Memory B cell (primary cell): ENCODE data around the gene HERC2.
A peak's percentile ranks its signal among the peaks of the same experiment; 100 is the strongest.
"Not testable (repeated sequence)": the region's sequence is repeated elsewhere in the genome, so short reads cannot be mapped to it uniquely, and the experiment has no call there.

ENCODE experiments used
- ATAC-seq: fragments of 150-1000 bp; cut with Tn5 transposase; 2 replicates; pipeline ENCODE4 v1.10.0; 2021; ENCODE audit warnings: low read depth, mild to moderate bottlenecking, moderate library complexity
- DNase-seq, 2 donors: peaks; one replicate each; pipeline ENCODE4 v3.0.0; 2022; ENCODE audit warnings: low spot score in 2 of 2
- H3K27ac Mint-ChIP-seq: one replicate; pipeline ENCODE4 v1.8.0; 2022; ENCODE audit warnings: mild to moderate bottlenecking, moderate library complexity, mixed read lengths
- H3K27me3 Mint-ChIP-seq: one replicate; pipeline ENCODE4 v1.8.0; 2022; ENCODE audit warnings: mixed read lengths
- H3K36me3 Mint-ChIP-seq: one replicate; pipeline ENCODE4 v1.8.0; 2022; ENCODE audit warnings: mild to moderate bottlenecking, mixed read lengths
- H3K4me1 Mint-ChIP-seq: one replicate; pipeline ENCODE4 v1.8.0; 2022; ENCODE audit warnings: mixed read lengths
- H3K4me3 Mint-ChIP-seq: one replicate; pipeline ENCODE4 v1.8.0; 2022; ENCODE audit warnings: mild to moderate bottlenecking, moderate library complexity, mixed read lengths
- H3K9me3 Mint-ChIP-seq: one replicate; pipeline ENCODE4 v1.8.0; 2022; ENCODE audit warnings: mixed read lengths

Gene HERC2

GRCh38 chr15:28132524-28133275 lies 189.3 kb downstream of the HERC2 start:
- DNase-seq (no peak), ATAC-seq (no peak)
- Mint-ChIP-seq H3K36me3 (peaks cover 15% of the 10 kb centered on the region), H3K4me1 (peaks cover 11% of the 10 kb centered on the region), H3K27ac (no peak overlapping the region), H3K9me3 (no peaks in the 10 kb centered on the region), H3K4me3 (no peak overlapping the region), H3K27me3 (no peaks in the 10 kb centered on the region)

- Mint-ChIP-seq H3K4me1 (peaks cover 8% of the 10 kb centered on the region), H3K27me3 (no peaks in the 10 kb centered on the region), H3K4me3 (no peak overlapping the region), H3K36me3 (peaks cover 12% of the 10 kb centered on the region), H3K27ac (no peak overlapping the region), H3K9me3 (no peaks in the 10 kb centered on the region)
- ATAC-seq (no peak), DNase-seq (no peak)
These were observed 190.0 kb downstream of the HERC2 start for GRCh38 chr15:28131946-28132345.

GRCh38 chr15:28131400-28131799 lies 190.6 kb downstream of the HERC2 start:
- DNase-seq (no peak), ATAC-seq (no peak)
- H3K9me3 Mint-ChIP-seq = no peaks in the 10 kb centered on the region
- H3K27me3 Mint-ChIP-seq = no peaks in the 10 kb centered on the region
- H3K36me3 Mint-ChIP-seq = peaks cover 12% of the 10 kb centered on the region
- no peak overlapping the region for H3K27ac Mint-ChIP-seq
- H3K4me3 Mint-ChIP-seq = no peak overlapping the region
- peaks cover 5% of the 10 kb centered on the region for H3K4me1 Mint-ChIP-seq

GRCh38 chr15:28130651-28131050 lies 191.3 kb downstream of the HERC2 start:
- H3K36me3 Mint-ChIP-seq = peaks cover 14% of the 10 kb centered on the region
- H3K27me3 Mint-ChIP-seq = no peaks in the 10 kb centered on the region
- no peak overlapping the region for H3K27ac Mint-ChIP-seq
- no peaks in the 10 kb centered on the region for H3K9me3 Mint-ChIP-seq
- peaks cover 7% of the 10 kb centered on the region for H3K4me1 Mint-ChIP-seq
- ATAC-seq (no peak), DNase-seq (no peak)
- no peak overlapping the region for H3K4me3 Mint-ChIP-seq

GRCh38 chr15:28129231-28129848 lies 192.6 kb downstream of the HERC2 start:
- Mint-ChIP-seq H3K27me3 (no peaks in the 10 kb centered on the region), H3K4me1 (peaks cover 7% of the 10 kb centered on the region), H3K9me3 (no peaks in the 10 kb centered on the region), H3K4me3 (no peak overlapping the region), H3K27ac (no peak overlapping the region), H3K36me3 (peaks cover 13% of the 10 kb centered on the region)
- DNase-seq (no peak), ATAC-seq (no peak)

GRCh38 chr15:28128031-28128430 lies 193.9 kb downstream of the HERC2 start:
- DNase-seq (peak in 1 of 2 donors; percentile 16), ATAC-seq (peak; percentile 84)
- Mint-ChIP-seq H3K27ac (peak overlapping the region; percentile 38), H3K36me3 (peaks cover 13% of the 10 kb centered on the region), H3K27me3 (no peaks in the 10 kb centered on the region), H3K4me3 (no peak overlapping the region), H3K9me3 (no peaks in the 10 kb centered on the region), H3K4me1 (peaks cover 10% of the 10 kb centered on the region)

GRCh38 chr15:28127036-28127435 lies 194.9 kb downstream of the HERC2 start:
- Mint-ChIP-seq H3K9me3 (no peaks in the 10 kb centered on the region), H3K36me3 (peaks cover 9% of the 10 kb centered on the region), H3K27ac (no peak overlapping the region), H3K27me3 (no peaks in the 10 kb centered on the region), H3K4me1 (peaks cover 10% of the 10 kb centered on the region), H3K4me3 (no peak overlapping the region)
- no peak for DNase-seq
- no peak for ATAC-seq

GRCh38 chr15:28125673-28126651 lies 196.0 kb downstream of the HERC2 start:
- Mint-ChIP-seq H3K36me3 (peaks cover 15% of the 10 kb centered on the region), H3K27me3 (no peaks in the 10 kb centered on the region), H3K27ac (no peak overlapping the region), H3K9me3 (no peaks in the 10 kb centered on the region), H3K4me1 (peaks cover 10% of the 10 kb centered on the region), H3K4me3 (no peak overlapping the region)
- ATAC-seq (peak; percentile 43), DNase-seq (peak in 1 of 2 donors; percentile 45)

GRCh38 chr15:28124841-28125240 lies 197.1 kb downstream of the HERC2 start:
- no peak overlapping the region for H3K27ac Mint-ChIP-seq
- peaks cover 14% of the 10 kb centered on the region for H3K36me3 Mint-ChIP-seq
- no peaks in the 10 kb centered on the region for H3K27me3 Mint-ChIP-seq
- peaks cover 10% of the 10 kb centered on the region for H3K4me1 Mint-ChIP-seq
- no peak overlapping the region for H3K4me3 Mint-ChIP-seq
- ATAC-seq = no peak
- no peaks in the 10 kb centered on the region for H3K9me3 Mint-ChIP-seq
- DNase-seq = no peak

- H3K4me3 Mint-ChIP-seq = no peak overlapping the region
- peaks cover 15% of the 10 kb centered on the region for H3K36me3 Mint-ChIP-seq
- H3K27me3 Mint-ChIP-seq = no peaks in the 10 kb centered on the region
- H3K4me1 Mint-ChIP-seq = peaks cover 10% of the 10 kb centered on the region
- H3K27ac Mint-ChIP-seq = no peak overlapping the region
- H3K9me3 Mint-ChIP-seq = no peaks in the 10 kb centered on the region
- ATAC-seq (peak; percentile 51), DNase-seq (peak; percentile 19 to 32)
These were observed 198.5 kb downstream of the HERC2 start for GRCh38 chr15:28123408-28124023.

GRCh38 chr15:28122038-28122949 lies 199.7 kb downstream of the HERC2 start:
- Mint-ChIP-seq H3K9me3 (no peaks in the 10 kb centered on the region), H3K36me3 (peaks cover 22% of the 10 kb centered on the region), H3K4me3 (no peak overlapping the region), H3K27me3 (no peaks in the 10 kb centered on the region), H3K27ac (no peak overlapping the region), H3K4me1 (peaks cover 6% of the 10 kb centered on the region)
- ATAC-seq = no peak
- DNase-seq = no peak

- H3K27ac Mint-ChIP-seq, H3K4me3 Mint-ChIP-seq, H3K27me3 Mint-ChIP-seq, DNase-seq, ATAC-seq, H3K9me3 Mint-ChIP-seq, H3K4me1 Mint-ChIP-seq: not testable (repeated sequence)
- H3K36me3 Mint-ChIP-seq = peaks cover 23% of the 10 kb centered on the region
These were observed 200.4 kb downstream of the HERC2 start for GRCh38 chr15:28121577-28121976.

- ATAC-seq (no peak), DNase-seq (no peak)
- H3K27me3 Mint-ChIP-seq = no peaks in the 10 kb centered on the region
- H3K36me3 Mint-ChIP-seq = peaks cover 27% of the 10 kb centered on the region
- no peaks in the 10 kb centered on the region for H3K9me3 Mint-ChIP-seq
- peaks cover 4% of the 10 kb centered on the region for H3K4me1 Mint-ChIP-seq
- H3K4me3 Mint-ChIP-seq = no peak overlapping the region
- no peak overlapping the region for H3K27ac Mint-ChIP-seq
These were observed 201.7 kb downstream of the HERC2 start for GRCh38 chr15:28120359-28120640.
